Adrenal gland (tissue), 5 donors: ENCODE results near the gene ALDH3B1.

Experiments used
- POLR2A ChIP-seq, 2 donors: fragments of 450-650 bp; IDR thresholded peaks; one replicate each; pipeline ENCODE4 v1.6.1; 2017; ENCODE audit warnings: antibody characterized with exemption in 2 of 2, mild to moderate bottlenecking in 2 of 2, moderate library complexity in 1 of 2
- TF ChIP-seq, protein P1 (sequence below), 6 experiments: fragments of 450-650 bp in 4 of 6; fragments of 200-600 bp in 2 of 6; sonication (generic) in 1 of 6; IDR thresholded peaks; 1 replicate in 5 of 6; 2 replicates in 1 of 6; pipeline versions ENCODE4 v1.5.1 to v1.8.0; 2016 to 2021; ENCODE audit warnings: antibody characterized with exemption in 6 of 6, mild to moderate bottlenecking in 2 of 6, moderate library complexity in 1 of 6
- donor health status: DM: no; HTN: no; CAD: no.

DNA sequence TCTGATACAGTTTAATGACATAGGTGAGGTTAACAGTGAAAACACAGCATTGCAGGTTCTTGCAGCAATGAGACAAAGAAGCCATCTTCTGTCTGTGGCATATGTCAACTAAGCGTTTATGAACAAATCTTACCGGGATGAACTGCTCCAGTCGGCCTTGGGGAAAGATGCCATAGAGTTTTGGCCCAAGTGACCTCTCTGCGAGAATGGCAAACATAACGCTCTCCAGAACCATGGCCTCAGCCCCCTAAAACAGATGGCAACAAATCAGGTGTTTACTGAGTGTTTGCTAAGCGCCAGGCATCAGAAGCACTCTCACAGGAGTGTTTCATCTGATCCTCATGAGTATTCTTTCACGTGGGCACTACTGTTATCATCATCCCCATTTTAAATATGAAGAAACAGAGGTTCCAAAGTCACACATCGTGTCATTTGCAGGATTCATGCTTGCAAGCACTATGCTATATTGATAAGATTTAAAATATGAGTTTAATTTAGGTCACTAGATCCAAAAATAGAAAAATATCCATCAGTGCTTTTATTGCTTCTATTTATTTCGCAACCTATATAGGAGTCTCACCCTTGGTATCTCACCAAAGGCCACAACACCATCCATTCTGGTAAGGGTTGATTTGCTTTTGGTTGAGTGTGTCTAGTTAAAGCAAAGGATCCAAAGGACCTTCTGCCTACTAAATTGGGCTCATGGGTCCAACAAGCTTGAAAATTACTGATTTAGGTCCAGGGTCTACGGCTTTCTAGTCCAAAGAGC, 64.6 kb downstream of the ALDH3B1 start:
- TF ChIP-seq, protein P1, sequence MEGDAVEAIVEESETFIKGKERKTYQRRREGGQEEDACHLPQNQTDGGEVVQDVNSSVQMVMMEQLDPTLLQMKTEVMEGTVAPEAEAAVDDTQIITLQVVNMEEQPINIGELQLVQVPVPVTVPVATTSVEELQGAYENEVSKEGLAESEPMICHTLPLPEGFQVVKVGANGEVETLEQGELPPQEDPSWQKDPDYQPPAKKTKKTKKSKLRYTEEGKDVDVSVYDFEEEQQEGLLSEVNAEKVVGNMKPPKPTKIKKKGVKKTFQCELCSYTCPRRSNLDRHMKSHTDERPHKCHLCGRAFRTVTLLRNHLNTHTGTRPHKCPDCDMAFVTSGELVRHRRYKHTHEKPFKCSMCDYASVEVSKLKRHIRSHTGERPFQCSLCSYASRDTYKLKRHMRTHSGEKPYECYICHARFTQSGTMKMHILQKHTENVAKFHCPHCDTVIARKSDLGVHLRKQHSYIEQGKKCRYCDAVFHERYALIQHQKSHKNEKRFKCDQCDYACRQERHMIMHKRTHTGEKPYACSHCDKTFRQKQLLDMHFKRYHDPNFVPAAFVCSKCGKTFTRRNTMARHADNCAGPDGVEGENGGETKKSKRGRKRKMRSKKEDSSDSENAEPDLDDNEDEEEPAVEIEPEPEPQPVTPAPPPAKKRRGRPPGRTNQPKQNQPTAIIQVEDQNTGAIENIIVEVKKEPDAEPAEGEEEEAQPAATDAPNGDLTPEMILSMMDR (IDR thresholded peaks at IDR 0.05), result no peak
- no peak for TF ChIP-seq POLR2A (IDR thresholded peaks at IDR 0.05)
